Measurements from ENCODE around the gene RNF225.

- TF ChIP-seq EZH2 (IDR thresholded peaks at IDR 0.05; ENCODE audit: borderline replicate concordance, low read depth, low read length) = no peak
- no peak for TF ChIP-seq CTCF (IDR thresholded peaks at IDR 0.05 in 2 of 3, conservative IDR thresholded peaks at IDR 0.05 in 1 of 3; ENCODE audit: insufficient read depth in 2 of 3, low read depth in 1 of 3, low read length in 3 of 3)
- no peak for TF ChIP-seq TBL1XR1 (IDR thresholded peaks at IDR 0.05; ENCODE audit: low read length in 2 of 2)
- no peak for TF ChIP-seq POLR2H (tag; IDR thresholded peaks at IDR 0.05; ENCODE audit: low read depth)
- no peak for TF ChIP-seq SP1 (CRISPR knock-in tag; IDR thresholded peaks at IDR 0.05)
- TF ChIP-seq ELF1 (tag; IDR thresholded peaks at IDR 0.05) = no peak
- TF ChIP-seq KAT8 (IDR thresholded peaks at IDR 0.05; ENCODE audit: low read depth) = no peak
- TF ChIP-seq PCBP1 (IDR thresholded peaks at IDR 0.05; ENCODE audit: low read depth, low read length, poor library complexity, severe bottlenecking) = no peak
- TF ChIP-seq TAF1 (IDR thresholded peaks at IDR 0.05; ENCODE audit: control insufficient read depth, extremely low read depth, insufficient read depth, low read length, severe bottlenecking) = no peak
- TF ChIP-seq CBX1 (IDR thresholded peaks at IDR 0.05; ENCODE audit: low read depth) = no peak
- no peak for TF ChIP-seq NFYB (IDR thresholded peaks at IDR 0.05; ENCODE audit: extremely low read depth, insufficient read length)
- no peak for TF ChIP-seq ZHX1 (conservative IDR thresholded peaks at IDR 0.05; ENCODE audit: low read length)
- no peak for TF ChIP-seq REST (IDR thresholded peaks at IDR 0.05; ENCODE audit: borderline replicate concordance)
- TF ChIP-seq REST (CRISPR knock-in tag; IDR thresholded peaks at IDR 0.05; ENCODE audit: low read depth) = no peak
- TF ChIP-seq SRSF1 (IDR thresholded peaks at IDR 0.05; ENCODE audit: low read depth, low read length) = no peak
Measured at GRCh38 chr19:58434217-58434616, 38.8 kb downstream of the RNF225 start.
